H9 (cell line): ENCODE data around the gene USP34. TPM values are rescaled to one million over a fixed set of nuclear protein-coding genes. Genes with fewer than 3 reads are reported as not detected.

Experiments used
- DNase-seq: peaks from one replicate; pipeline ENCODE4 v3.0.0-alpha.2; 2017
- H2AFZ ChIP-seq: one replicate; pipeline ENCODE4 v1.6.1; 2013; ENCODE audit warnings: mild to moderate bottlenecking, low read length, control low read depth, moderate library complexity
- H2AK5ac ChIP-seq: 2 replicates; pipeline ENCODE4 v1.6.1; 2013; ENCODE audit warnings: low read length, control low read depth, mixed read lengths; ENCODE audit not compliant: insufficient read length
- H2BK120ac ChIP-seq: one replicate; pipeline ENCODE4 v1.6.1; 2013; ENCODE audit warnings: low read depth, mild to moderate bottlenecking, low read length, control low read depth, inconsistent platforms; ENCODE audit not compliant: poor library complexity, severe bottlenecking
- H2BK12ac ChIP-seq: 2 replicates; pipeline ENCODE4 v1.6.1; 2013; ENCODE audit warnings: low read length, control low read depth, mixed read lengths, low read depth; ENCODE audit not compliant: insufficient read length
- H2BK15ac ChIP-seq: 2 replicates; pipeline ENCODE4 v1.6.1; 2013; ENCODE audit warnings: low read depth, low read length, control low read depth
- H2BK20ac ChIP-seq: one replicate; pipeline ENCODE4 v1.6.1; 2013; ENCODE audit warnings: low read depth, mild to moderate bottlenecking, low read length, control low read depth, inconsistent platforms; ENCODE audit not compliant: poor library complexity, severe bottlenecking
- H2BK5ac ChIP-seq: 2 replicates; pipeline ENCODE4 v1.6.1; 2013; ENCODE audit warnings: low read length, control low read depth, mixed read lengths; ENCODE audit not compliant: insufficient read length
- H3K14ac ChIP-seq: 2 replicates; pipeline ENCODE4 v1.6.1; 2013; ENCODE audit warnings: low read length, control low read depth; ENCODE audit not compliant: insufficient read depth
- H3K18ac ChIP-seq: 2 replicates; pipeline ENCODE4 v1.6.1; 2013; ENCODE audit warnings: low read depth, mild to moderate bottlenecking, mixed read lengths, low read length, control low read depth; ENCODE audit not compliant: insufficient read length
- H3K23ac ChIP-seq: 2 replicates; pipeline ENCODE4 v1.6.1; 2013; ENCODE audit warnings: low read length, control low read depth, mixed read lengths, low read depth; ENCODE audit not compliant: insufficient read length
- H3K23me2 ChIP-seq: 2 replicates; pipeline ENCODE4 v1.6.1; 2013; ENCODE audit warnings: low read depth, mild to moderate bottlenecking, mixed read lengths, low read length, control low read depth; ENCODE audit not compliant: insufficient read length, poor library complexity, severe bottlenecking
- H3K27ac ChIP-seq: 2 replicates; pipeline ENCODE4 v1.5.1; 2013; ENCODE audit warnings: low read length, control low read depth, mixed read lengths, low read depth; ENCODE audit not compliant: insufficient read length
- H3K27me3 ChIP-seq: 2 replicates; pipeline ENCODE4 v1.6.1; 2013; ENCODE audit warnings: low read length, control low read depth, inconsistent platforms; ENCODE audit not compliant: insufficient read depth
- H3K4ac ChIP-seq: 2 replicates; pipeline ENCODE4 v1.6.1; 2013; ENCODE audit warnings: low read depth, mild to moderate bottlenecking, control low read depth, inconsistent platforms, low read length, moderate library complexity
- H3K4me1 ChIP-seq: 2 replicates; pipeline ENCODE4 v1.6.1; 2013; ENCODE audit warnings: low read length, control low read depth, inconsistent platforms; ENCODE audit not compliant: insufficient read depth
- H3K4me2 ChIP-seq: 2 replicates; pipeline ENCODE4 v1.6.1; 2013; ENCODE audit warnings: low read length, control low read depth, mixed read lengths; ENCODE audit not compliant: insufficient read length, insufficient read depth
- H3K56ac ChIP-seq: 2 replicates; pipeline ENCODE4 v1.6.1; 2013; ENCODE audit warnings: low read depth, mild to moderate bottlenecking, mixed read lengths, low read length, control low read depth; ENCODE audit not compliant: insufficient read length
- H3K79me1 ChIP-seq: 2 replicates; pipeline ENCODE4 v1.6.1; 2013; ENCODE audit warnings: low read depth, mild to moderate bottlenecking, moderate library complexity, low read length, control low read depth, inconsistent platforms; ENCODE audit not compliant: insufficient read depth, poor library complexity, severe bottlenecking
- H3K79me2 ChIP-seq: 2 replicates; pipeline ENCODE4 v1.6.1; 2013; ENCODE audit warnings: low read length, control low read depth, inconsistent platforms; ENCODE audit not compliant: insufficient read depth
- H3K9ac ChIP-seq: 2 replicates; pipeline ENCODE4 v1.6.1; 2013; ENCODE audit warnings: low read length, control low read depth, mixed read lengths; ENCODE audit not compliant: insufficient read length; ENCODE audit errors: extremely low read depth
- H3K9me3 ChIP-seq: one replicate; pipeline ENCODE4 v1.6.1; 2013; ENCODE audit warnings: low read depth, low read length, inconsistent platforms; ENCODE audit not compliant: control insufficient read depth
- H3T11ph ChIP-seq: one replicate; pipeline ENCODE4 v1.6.1; 2013; ENCODE audit warnings: mild to moderate bottlenecking, low read length, control low read depth, inconsistent platforms
- H4K20me1 ChIP-seq: one replicate; pipeline ENCODE4 v1.6.1; 2013; ENCODE audit not compliant: control insufficient read depth, insufficient read length, insufficient read depth
- H4K5ac ChIP-seq: 2 replicates; pipeline ENCODE4 v1.6.1; 2013; ENCODE audit warnings: low read depth, mild to moderate bottlenecking, mixed read lengths, low read length, control low read depth; ENCODE audit not compliant: insufficient read length
- H4K8ac ChIP-seq: replicated peaks from 2 replicates; pipeline ENCODE4 v1.6.1; 2013; ENCODE audit warnings: low read length, control low read depth, mixed read lengths, low read depth; ENCODE audit not compliant: insufficient read length
- H4K91ac ChIP-seq: 2 replicates; pipeline ENCODE4 v1.6.1; 2013; ENCODE audit warnings: low read depth, mild to moderate bottlenecking, moderate library complexity, mixed read lengths, low read length, control low read depth; ENCODE audit not compliant: insufficient read length
- H3K27ac Mint-ChIP-seq, 3 experiments: 2 replicates in 2 of 3; 3 replicates in 1 of 3; pipeline ENCODE4 v1.8.0; 2020 to 2021; ENCODE audit warnings: mixed read lengths in 3 of 3, mild to moderate bottlenecking in 1 of 3, moderate library complexity in 1 of 3
- H3K27me3 Mint-ChIP-seq: 2 replicates; pipeline ENCODE4 v1.8.0; 2021; ENCODE audit warnings: low read depth, mild to moderate bottlenecking, moderate library complexity, mixed read lengths
- H3K36me3 Mint-ChIP-seq, 3 experiments: 2 replicates in 2 of 3; 3 replicates in 1 of 3; pipeline ENCODE4 v1.8.0; 2020 to 2021; ENCODE audit warnings: low read depth in 3 of 3, mixed read lengths in 3 of 3; ENCODE audit not compliant: insufficient read depth in 1 of 3
- H3K4me1 Mint-ChIP-seq, 2 experiments: 2 replicates each; pipeline ENCODE4 v1.8.0; 2020; ENCODE audit warnings: mixed read lengths in 2 of 2
- H3K4me3 Mint-ChIP-seq, 2 experiments: 2 replicates in 1 of 2; 3 replicates in 1 of 2; pipeline ENCODE4 v1.8.0; 2020 to 2021; ENCODE audit warnings: mild to moderate bottlenecking in 2 of 2, mixed read lengths in 2 of 2, moderate library complexity in 1 of 2
- H3K9me3 Mint-ChIP-seq, 2 experiments: 2 replicates in 1 of 2; 3 replicates in 1 of 2; pipeline ENCODE4 v1.8.0; 2020; ENCODE audit warnings: mild to moderate bottlenecking in 2 of 2, mixed read lengths in 2 of 2, moderate library complexity in 1 of 2
- WGBS: extraction: QIAGEN DNeasy Blood & Tissue Kit; methylation state at CpG from one replicate; pipeline ENCODE4 v1.1.7; 2013; ENCODE audit warnings: missing lambda C conversion rate, low lambda C conversion rate, mixed read lengths; ENCODE audit not compliant: insufficient read length; ENCODE audit errors: extremely low coverage; 5-methylcytosine and 5-hydroxymethylcytosine counted together
- total RNA-seq: library from RNA; stranded (reverse); gene quantifications from 2 replicates; pipeline ENCODE4 v1.2.1, GENCODE V29; 2021
- TF ChIP-seq, protein P1 (sequence below): fragments of 200-600 bp; sonication (generic); conservative IDR thresholded peaks from 3 replicates; pipeline ENCODE4 v1.8.0; 2021; ENCODE audit warnings: antibody characterized with exemption, mild to moderate bottlenecking

USP34 gene
- total RNA-seq, 1 experiment from 2014 or later: 93.9 TPM

DNA sequence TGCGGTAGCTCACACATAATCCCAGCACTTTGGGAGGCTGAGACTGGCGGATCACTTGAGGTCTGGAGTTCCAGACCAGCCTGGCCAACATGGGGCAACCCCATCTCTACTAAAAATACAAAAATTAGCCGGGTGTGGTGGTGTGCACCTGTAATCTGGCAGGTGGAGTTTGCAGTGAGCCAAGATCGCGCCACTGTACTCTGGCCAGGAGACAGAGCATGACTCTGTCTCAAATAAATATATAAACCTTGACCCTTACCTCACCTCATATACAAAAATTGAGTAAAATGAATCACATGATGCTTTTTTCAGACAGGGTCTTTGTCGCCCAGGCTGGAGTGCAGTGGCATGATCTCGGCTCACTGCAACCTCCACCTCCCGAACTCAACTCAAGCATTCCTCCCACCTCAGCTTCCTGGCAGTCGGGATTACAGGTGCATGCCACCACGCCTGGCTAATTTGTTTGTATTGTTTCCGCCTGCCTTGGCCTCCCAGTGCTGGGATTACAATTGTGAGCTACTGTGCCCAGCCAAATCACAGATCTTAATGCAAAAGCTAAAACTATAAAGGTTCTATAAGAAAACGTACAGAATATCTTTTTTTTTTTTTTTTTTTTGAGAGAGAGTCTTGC, 42.0 kb upstream of the USP34 start:
- Histone ChIP-seq H4K5ac (no peak overlapping the region), H3K4ac (no peak overlapping the region), H2AFZ (no peak overlapping the region), H2BK120ac (no peak overlapping the region), H2BK12ac (no peak overlapping the region), H3K79me1 (no peaks in the 10 kb centered on the region), H3K14ac (no peak overlapping the region), H3K56ac (no peak overlapping the region), H3T11ph (no peak overlapping the region), H3K27ac (no peak overlapping the region), H3K9ac (no peak overlapping the region), H2BK5ac (no peak overlapping the region), H3K27me3 (no peaks in the 10 kb centered on the region), H3K4me2 (no peak overlapping the region), H2AK5ac (no peak overlapping the region), H3K23ac (no peak overlapping the region), H4K91ac (no peak overlapping the region), H2BK15ac (no peak overlapping the region), H4K20me1 (no peaks in the 10 kb centered on the region), H3K9me3 (no peaks in the 10 kb centered on the region), H3K79me2 (peaks cover 53% of the 10 kb centered on the region; the same call in 1 of the 2 replicates), H2BK20ac (no peak overlapping the region), H4K8ac (no peak overlapping the region), H3K18ac (no peak overlapping the region), H3K4me1 (no peaks in the 10 kb centered on the region), H3K23me2 (no peaks in the 10 kb centered on the region)
- Mint-ChIP-seq H3K36me3 (peaks cover 43 to 95% (median 79%) of the 10 kb centered on the region in 3 experiments; a peak in 6 of 7 replicates), H3K27me3 (no peaks in the 10 kb centered on the region), H3K4me1 (peaks cover 16 to 25% of the 10 kb centered on the region in 2 experiments), H3K4me3 (no peak overlapping the region; a peak in 1 of 5 replicates), H3K9me3 (no peaks in the 10 kb centered on the region), H3K27ac (peak overlapping the region in 2 of 3 experiments; percentile 82 to 91; a peak in 5 of 7 replicates)
- DNase-seq: no peak
- TF ChIP-seq, protein P1, sequence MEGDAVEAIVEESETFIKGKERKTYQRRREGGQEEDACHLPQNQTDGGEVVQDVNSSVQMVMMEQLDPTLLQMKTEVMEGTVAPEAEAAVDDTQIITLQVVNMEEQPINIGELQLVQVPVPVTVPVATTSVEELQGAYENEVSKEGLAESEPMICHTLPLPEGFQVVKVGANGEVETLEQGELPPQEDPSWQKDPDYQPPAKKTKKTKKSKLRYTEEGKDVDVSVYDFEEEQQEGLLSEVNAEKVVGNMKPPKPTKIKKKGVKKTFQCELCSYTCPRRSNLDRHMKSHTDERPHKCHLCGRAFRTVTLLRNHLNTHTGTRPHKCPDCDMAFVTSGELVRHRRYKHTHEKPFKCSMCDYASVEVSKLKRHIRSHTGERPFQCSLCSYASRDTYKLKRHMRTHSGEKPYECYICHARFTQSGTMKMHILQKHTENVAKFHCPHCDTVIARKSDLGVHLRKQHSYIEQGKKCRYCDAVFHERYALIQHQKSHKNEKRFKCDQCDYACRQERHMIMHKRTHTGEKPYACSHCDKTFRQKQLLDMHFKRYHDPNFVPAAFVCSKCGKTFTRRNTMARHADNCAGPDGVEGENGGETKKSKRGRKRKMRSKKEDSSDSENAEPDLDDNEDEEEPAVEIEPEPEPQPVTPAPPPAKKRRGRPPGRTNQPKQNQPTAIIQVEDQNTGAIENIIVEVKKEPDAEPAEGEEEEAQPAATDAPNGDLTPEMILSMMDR: no peak
- no CpG with 5 or more reads among the region's 12 CpGs for WGBS
